A549 (cell line): ENCODE results near the gene SLC30A7.

ENCODE experiments used
- CBX8 ChIP-seq: fragments of 200-600 bp; sonication (generic); IDR thresholded peaks from 2 replicates; pipeline ENCODE4 v1.6.1; 2016
- CEBPB ChIP-seq, 2 experiments: fragments of >200 bp in 1 of 2; sonication (Bioruptor Twin) in 1 of 2; formaldehyde crosslinking in 1 of 2; IDR thresholded peaks; 2 replicates each; pipeline ENCODE4 v1.6.1; 2012 to 2016
- ESRRA ChIP-seq: fragments of 150-350 bp; IDR thresholded peaks from 2 replicates; pipeline ENCODE4 v1.6.1; 2014; ENCODE audit warnings: mild to moderate bottlenecking, low read length, borderline replicate concordance
- HES2 ChIP-seq: fragments of >200 bp; sonication (Bioruptor Twin); formaldehyde crosslinking; IDR thresholded peaks from 2 replicates; pipeline ENCODE4 v1.6.1; 2016
- HMGXB4 ChIP-seq: fragments of 250-450 bp; sonication (Bioruptor Pico); IDR thresholded peaks from 2 replicates; pipeline ENCODE4 v1.5.0; 2021; ENCODE audit warnings: mild to moderate bottlenecking, moderate library complexity, borderline replicate concordance
- KDM1A ChIP-seq: fragments of 200-600 bp; sonication (generic); IDR thresholded peaks from 2 replicates; pipeline ENCODE4 v1.6.1; 2016; ENCODE audit warnings: low read depth, mild to moderate bottlenecking
- MAX ChIP-seq: IDR thresholded peaks from 2 replicates; pipeline ENCODE4 v1.6.1; 2012
- MYC ChIP-seq: IDR thresholded peaks from 2 replicates; pipeline ENCODE4 v1.6.1; 2012; ENCODE audit warnings: mild to moderate bottlenecking, inconsistent platforms, low read length, improper control_type of control experiment, borderline replicate concordance
- RCOR1 ChIP-seq: fragments of 150-350 bp; IDR thresholded peaks from 2 replicates; pipeline ENCODE4 v1.6.1; 2014; ENCODE audit warnings: antibody characterized with exemption, low read length, low read depth
- RFX5 ChIP-seq: fragments of 450-650 bp; IDR thresholded peaks from 2 replicates; pipeline ENCODE4 v1.7.1; 2014; ENCODE audit warnings: antibody characterized with exemption, mild to moderate bottlenecking, moderate library complexity
- TP53 ChIP-seq: fragments of 250-450 bp; sonication (Bioruptor Pico); IDR thresholded peaks from 2 replicates; pipeline ENCODE4 v1.5.0; 2021; ENCODE audit warnings: mild to moderate bottlenecking, moderate library complexity
- TF ChIP-seq, protein P1 (sequence below): fragments of >200 bp; sonication (Bioruptor Twin); formaldehyde crosslinking; IDR thresholded peaks from 3 replicates; pipeline ENCODE4 v1.5.1; 2016

DNA sequence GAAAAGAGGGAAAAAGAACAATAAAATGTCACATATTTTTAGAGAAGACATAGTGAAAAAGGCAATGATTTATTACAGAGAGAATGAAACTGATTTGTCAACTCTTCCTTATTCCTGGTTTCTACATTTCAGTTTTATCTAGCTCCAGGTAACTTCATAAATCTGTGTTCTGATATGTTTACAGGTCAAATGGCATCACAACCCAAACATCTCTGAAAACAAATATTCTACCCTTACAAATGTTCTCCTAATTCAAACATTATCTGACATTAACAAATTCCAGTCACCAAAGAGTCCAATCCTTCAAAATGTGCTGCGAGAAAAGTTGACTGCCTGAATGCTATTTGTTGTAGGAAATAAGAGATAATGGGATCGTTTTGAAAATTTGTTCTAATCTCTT, 21.5 kb upstream of the SLC30A7 start:
- TF ChIP-seq HMGXB4 = no peak
- TF ChIP-seq, protein P1, sequence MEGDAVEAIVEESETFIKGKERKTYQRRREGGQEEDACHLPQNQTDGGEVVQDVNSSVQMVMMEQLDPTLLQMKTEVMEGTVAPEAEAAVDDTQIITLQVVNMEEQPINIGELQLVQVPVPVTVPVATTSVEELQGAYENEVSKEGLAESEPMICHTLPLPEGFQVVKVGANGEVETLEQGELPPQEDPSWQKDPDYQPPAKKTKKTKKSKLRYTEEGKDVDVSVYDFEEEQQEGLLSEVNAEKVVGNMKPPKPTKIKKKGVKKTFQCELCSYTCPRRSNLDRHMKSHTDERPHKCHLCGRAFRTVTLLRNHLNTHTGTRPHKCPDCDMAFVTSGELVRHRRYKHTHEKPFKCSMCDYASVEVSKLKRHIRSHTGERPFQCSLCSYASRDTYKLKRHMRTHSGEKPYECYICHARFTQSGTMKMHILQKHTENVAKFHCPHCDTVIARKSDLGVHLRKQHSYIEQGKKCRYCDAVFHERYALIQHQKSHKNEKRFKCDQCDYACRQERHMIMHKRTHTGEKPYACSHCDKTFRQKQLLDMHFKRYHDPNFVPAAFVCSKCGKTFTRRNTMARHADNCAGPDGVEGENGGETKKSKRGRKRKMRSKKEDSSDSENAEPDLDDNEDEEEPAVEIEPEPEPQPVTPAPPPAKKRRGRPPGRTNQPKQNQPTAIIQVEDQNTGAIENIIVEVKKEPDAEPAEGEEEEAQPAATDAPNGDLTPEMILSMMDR = no peak
- no peak for TF ChIP-seq ESRRA
- TF ChIP-seq KDM1A = no peak
- TF ChIP-seq MAX = no peak
- TF ChIP-seq MYC = no peak
- no peak for TF ChIP-seq TP53 (CRISPR knock-in tag)
- no peak for TF ChIP-seq RCOR1
- TF ChIP-seq CEBPB (IDR thresholded peaks at IDR 0.05) = no peak
- TF ChIP-seq HES2 = no peak
- TF ChIP-seq RFX5 = no peak
- no peak for TF ChIP-seq CBX8
